SK-N-SH treated with all-trans-retinoic acid at 6 μM for 48 hours (cell line): ENCODE results near the gene SNX10.

Experiments
- ATAC-seq: fragments of 200-7000 bp; cut with Tn5 transposase; 3 replicates; pipeline ENCODE4 v1.9.1; 2020; ENCODE audit warnings: mild to moderate bottlenecking, moderate library complexity
- ARNTL ChIP-seq: fragments of 450-650 bp; formaldehyde crosslinking; IDR thresholded peaks from 2 replicates; pipeline ENCODE4 v1.5.0; 2020; ENCODE audit warnings: low read depth, mild to moderate bottlenecking, moderate library complexity, borderline replicate concordance
- BACH2 ChIP-seq: fragments of 250-450 bp; sonication (Bioruptor Pico); IDR thresholded peaks from 2 replicates; pipeline ENCODE4 v1.9.0; 2021; ENCODE audit warnings: mild to moderate bottlenecking, borderline replicate concordance
- CSDC2 ChIP-seq: fragments of 250-450 bp; sonication (Bioruptor Pico); IDR thresholded peaks from 2 replicates; pipeline ENCODE4 v1.5.0; 2020; ENCODE audit warnings: mild to moderate bottlenecking, moderate library complexity
- ESRRG ChIP-seq: fragments of 250-450 bp; sonication (Bioruptor Pico); IDR thresholded peaks from 2 replicates; pipeline ENCODE4 v1.6.1; 2021; ENCODE audit warnings: mild to moderate bottlenecking
- GLIS3 ChIP-seq: fragments of 250-450 bp; sonication (Bioruptor Pico); IDR thresholded peaks from 2 replicates; pipeline ENCODE4 v1.5.0; 2020; ENCODE audit warnings: mild to moderate bottlenecking, moderate library complexity
- ISL1 ChIP-seq: fragments of 250-450 bp; sonication (Bioruptor Pico); IDR thresholded peaks from 2 replicates; pipeline ENCODE4 v2.1.2; 2022; ENCODE audit warnings: mild to moderate bottlenecking, moderate library complexity
- OSR1 ChIP-seq: fragments of 250-450 bp; sonication (Bioruptor Pico); IDR thresholded peaks from 2 replicates; pipeline ENCODE4 v1.8.0; 2022; ENCODE audit warnings: moderate library complexity, mild to moderate bottlenecking, inconsistent platforms
- PPARA ChIP-seq: fragments of 250-450 bp; sonication (Bioruptor Pico); IDR thresholded peaks from 2 replicates; pipeline ENCODE4 v1.5.0; 2020; ENCODE audit warnings: mild to moderate bottlenecking, borderline replicate concordance
- RARB ChIP-seq: fragments of 250-450 bp; sonication (Bioruptor Pico); IDR thresholded peaks from 2 replicates; pipeline ENCODE4 v1.8.0; 2021; ENCODE audit warnings: mild to moderate bottlenecking, moderate library complexity
- TCF4 ChIP-seq: fragments of 250-450 bp; sonication (Bioruptor Pico); IDR thresholded peaks from 2 replicates; pipeline ENCODE4 v1.8.0; 2021; ENCODE audit warnings: mild to moderate bottlenecking, moderate library complexity, borderline replicate concordance
- TOX ChIP-seq: fragments of 250-450 bp; sonication (Bioruptor Pico); IDR thresholded peaks from 2 replicates; pipeline ENCODE4 v1.8.0; 2021; ENCODE audit warnings: mild to moderate bottlenecking, moderate library complexity, borderline replicate concordance
- ZC3H10 ChIP-seq: fragments of 250-450 bp; sonication (Bioruptor Pico); IDR thresholded peaks from 2 replicates; pipeline ENCODE4 v1.5.1; 2021; ENCODE audit warnings: mild to moderate bottlenecking, moderate library complexity
- ZFP3 ChIP-seq: fragments of 250-450 bp; sonication (Bioruptor Pico); IDR thresholded peaks from 2 replicates; pipeline ENCODE4 v1.5.0; 2020; ENCODE audit warnings: mild to moderate bottlenecking, moderate library complexity
- ZFP30 ChIP-seq: fragments of 450-650 bp; formaldehyde crosslinking; IDR thresholded peaks from 2 replicates; pipeline ENCODE4 v1.5.0; 2022; ENCODE audit warnings: mild to moderate bottlenecking, moderate library complexity
- ZNF565 ChIP-seq: fragments of 450-650 bp; formaldehyde crosslinking; conservative IDR thresholded peaks from 2 replicates; pipeline ENCODE4 v1.5.0; 2020; ENCODE audit warnings: low read depth, mild to moderate bottlenecking, moderate library complexity
- ZNF70 ChIP-seq: fragments of 450-650 bp; formaldehyde crosslinking; IDR thresholded peaks from 2 replicates; pipeline ENCODE4 v1.5.0; 2020; ENCODE audit warnings: mild to moderate bottlenecking, moderate library complexity
- ZNF8 ChIP-seq: fragments of 450-650 bp; formaldehyde crosslinking; IDR thresholded peaks from 2 replicates; pipeline ENCODE4 v1.5.0; 2020; ENCODE audit warnings: mild to moderate bottlenecking, moderate library complexity
- TF ChIP-seq, protein P1 (sequence below): fragments of 250-450 bp; sonication (Bioruptor Pico); IDR thresholded peaks from 2 replicates; pipeline ENCODE4 v1.5.0; 2020; ENCODE audit warnings: mild to moderate bottlenecking, moderate library complexity
- TF ChIP-seq, protein P2 (sequence below): fragments of 250-450 bp; sonication (Bioruptor Pico); IDR thresholded peaks from 2 replicates; pipeline ENCODE4 v1.5.1; 2020; ENCODE audit warnings: low read depth, mild to moderate bottlenecking, moderate library complexity
- TF ChIP-seq, protein P3 (sequence below): fragments of 250-450 bp; sonication (Bioruptor Pico); IDR thresholded peaks from 2 replicates; pipeline ENCODE4 v1.8.0; 2021; ENCODE audit warnings: low read depth, mild to moderate bottlenecking, moderate library complexity, borderline replicate concordance
- TF ChIP-seq, protein P4 (sequence below): fragments of 250-450 bp; sonication (Bioruptor Pico); IDR thresholded peaks from 2 replicates; pipeline ENCODE4 v1.5.1; 2021; ENCODE audit warnings: mild to moderate bottlenecking, moderate library complexity
- TF ChIP-seq, protein P5 (sequence below): fragments of 250-450 bp; sonication (Bioruptor Pico); IDR thresholded peaks from 2 replicates; pipeline ENCODE4 v1.8.0; 2020; ENCODE audit warnings: mild to moderate bottlenecking, moderate library complexity, borderline replicate concordance

Gene SNX10

DNA sequence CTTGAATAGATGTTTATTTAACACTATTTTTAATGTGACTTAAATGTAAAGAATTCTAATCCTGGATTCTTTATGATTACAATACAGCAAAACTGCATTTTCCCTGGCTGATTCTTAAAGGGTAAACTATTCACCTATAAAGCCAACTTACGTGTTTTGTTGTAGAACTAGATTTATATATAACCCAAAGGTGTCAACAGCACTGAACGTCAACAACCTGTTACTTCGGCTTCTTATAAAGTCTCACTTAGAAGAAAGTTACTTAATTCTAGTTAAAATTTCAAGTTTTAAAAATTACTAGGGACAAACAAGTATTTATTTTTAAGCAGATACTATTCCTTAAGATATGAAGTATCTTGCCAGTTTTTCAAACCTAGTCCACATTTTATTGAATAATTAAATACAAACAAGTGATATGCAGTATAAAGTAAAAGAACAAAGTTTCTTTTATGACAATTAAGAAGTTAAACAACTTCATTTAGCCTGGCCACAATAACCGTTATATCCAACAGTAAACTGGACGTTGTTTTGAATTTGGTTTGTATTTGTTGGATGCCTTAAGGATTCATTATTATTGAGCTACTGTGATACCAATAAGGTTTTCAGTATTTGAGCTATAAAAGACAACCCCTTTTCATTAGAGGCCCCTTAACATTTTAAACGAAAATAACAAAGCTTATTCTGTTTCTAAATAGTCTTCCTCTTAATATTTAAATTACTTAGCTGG is 83.1 kb downstream of the SNX10 start:
- no peak for ATAC-seq

DNA sequence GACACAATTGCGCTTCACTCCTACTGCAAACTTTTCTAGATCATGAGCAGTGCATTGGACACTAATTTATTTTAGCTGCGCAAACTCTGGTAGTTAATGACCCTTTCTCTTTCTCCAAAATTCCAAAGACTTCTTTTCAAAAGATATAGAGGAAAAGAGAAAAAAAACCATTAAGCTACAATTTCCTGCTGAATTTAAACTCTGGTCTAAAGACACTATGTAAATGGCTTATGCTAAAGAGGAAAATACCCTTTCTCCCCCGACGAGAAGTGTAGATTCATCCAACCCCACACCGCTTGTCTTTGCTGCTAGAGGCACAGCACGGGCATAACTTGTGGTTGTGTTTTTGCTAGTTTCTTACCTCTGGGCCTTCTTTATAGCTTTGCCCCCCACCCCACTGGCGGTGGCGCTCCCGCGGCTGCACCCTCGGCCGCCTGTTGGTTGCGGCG is 84.1 kb downstream of the SNX10 start:
- ATAC-seq: no peak
- no peak for TF ChIP-seq ARNTL (CRISPR knock-in tag)
- TF ChIP-seq, protein P1, sequence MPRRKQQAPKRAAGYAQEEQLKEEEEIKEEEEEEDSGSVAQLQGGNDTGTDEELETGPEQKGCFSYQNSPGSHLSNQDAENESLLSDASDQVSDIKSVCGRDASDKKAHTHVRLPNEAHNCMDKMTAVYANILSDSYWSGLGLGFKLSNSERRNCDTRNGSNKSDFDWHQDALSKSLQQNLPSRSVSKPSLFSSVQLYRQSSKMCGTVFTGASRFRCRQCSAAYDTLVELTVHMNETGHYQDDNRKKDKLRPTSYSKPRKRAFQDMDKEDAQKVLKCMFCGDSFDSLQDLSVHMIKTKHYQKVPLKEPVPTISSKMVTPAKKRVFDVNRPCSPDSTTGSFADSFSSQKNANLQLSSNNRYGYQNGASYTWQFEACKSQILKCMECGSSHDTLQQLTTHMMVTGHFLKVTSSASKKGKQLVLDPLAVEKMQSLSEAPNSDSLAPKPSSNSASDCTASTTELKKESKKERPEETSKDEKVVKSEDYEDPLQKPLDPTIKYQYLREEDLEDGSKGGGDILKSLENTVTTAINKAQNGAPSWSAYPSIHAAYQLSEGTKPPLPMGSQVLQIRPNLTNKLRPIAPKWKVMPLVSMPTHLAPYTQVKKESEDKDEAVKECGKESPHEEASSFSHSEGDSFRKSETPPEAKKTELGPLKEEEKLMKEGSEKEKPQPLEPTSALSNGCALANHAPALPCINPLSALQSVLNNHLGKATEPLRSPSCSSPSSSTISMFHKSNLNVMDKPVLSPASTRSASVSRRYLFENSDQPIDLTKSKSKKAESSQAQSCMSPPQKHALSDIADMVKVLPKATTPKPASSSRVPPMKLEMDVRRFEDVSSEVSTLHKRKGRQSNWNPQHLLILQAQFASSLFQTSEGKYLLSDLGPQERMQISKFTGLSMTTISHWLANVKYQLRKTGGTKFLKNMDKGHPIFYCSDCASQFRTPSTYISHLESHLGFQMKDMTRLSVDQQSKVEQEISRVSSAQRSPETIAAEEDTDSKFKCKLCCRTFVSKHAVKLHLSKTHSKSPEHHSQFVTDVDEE (CRISPR knock-in tag): no peak
- TF ChIP-seq ZFP3: no peak
- no peak for TF ChIP-seq RARB
- TF ChIP-seq ZC3H10 (CRISPR knock-in tag): no peak
- no peak for TF ChIP-seq GLIS3
- no peak for TF ChIP-seq ZNF565 (CRISPR knock-in tag)
- TF ChIP-seq ZNF8: no peak
- TF ChIP-seq, protein P2, sequence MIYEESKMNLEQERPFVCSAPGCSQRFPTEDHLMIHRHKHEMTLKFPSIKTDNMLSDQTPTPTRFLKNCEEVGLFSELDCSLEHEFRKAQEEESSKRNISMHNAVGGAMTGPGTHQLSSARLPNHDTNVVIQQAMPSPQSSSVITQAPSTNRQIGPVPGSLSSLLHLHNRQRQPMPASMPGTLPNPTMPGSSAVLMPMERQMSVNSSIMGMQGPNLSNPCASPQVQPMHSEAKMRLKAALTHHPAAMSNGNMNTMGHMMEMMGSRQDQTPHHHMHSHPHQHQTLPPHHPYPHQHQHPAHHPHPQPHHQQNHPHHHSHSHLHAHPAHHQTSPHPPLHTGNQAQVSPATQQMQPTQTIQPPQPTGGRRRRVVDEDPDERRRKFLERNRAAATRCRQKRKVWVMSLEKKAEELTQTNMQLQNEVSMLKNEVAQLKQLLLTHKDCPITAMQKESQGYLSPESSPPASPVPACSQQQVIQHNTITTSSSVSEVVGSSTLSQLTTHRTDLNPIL (CRISPR knock-in tag): no peak
- TF ChIP-seq, protein P3, sequence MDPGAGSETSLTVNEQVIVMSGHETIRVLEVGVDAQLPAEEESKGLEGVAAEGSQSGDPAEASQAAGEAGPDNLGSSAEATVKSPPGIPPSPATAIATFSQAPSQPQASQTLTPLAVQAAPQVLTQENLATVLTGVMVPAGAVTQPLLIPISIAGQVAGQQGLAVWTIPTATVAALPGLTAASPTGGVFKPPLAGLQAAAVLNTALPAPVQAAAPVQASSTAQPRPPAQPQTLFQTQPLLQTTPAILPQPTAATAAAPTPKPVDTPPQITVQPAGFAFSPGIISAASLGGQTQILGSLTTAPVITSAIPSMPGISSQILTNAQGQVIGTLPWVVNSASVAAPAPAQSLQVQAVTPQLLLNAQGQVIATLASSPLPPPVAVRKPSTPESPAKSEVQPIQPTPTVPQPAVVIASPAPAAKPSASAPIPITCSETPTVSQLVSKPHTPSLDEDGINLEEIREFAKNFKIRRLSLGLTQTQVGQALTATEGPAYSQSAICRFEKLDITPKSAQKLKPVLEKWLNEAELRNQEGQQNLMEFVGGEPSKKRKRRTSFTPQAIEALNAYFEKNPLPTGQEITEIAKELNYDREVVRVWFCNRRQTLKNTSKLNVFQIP (CRISPR knock-in tag): no peak
- TF ChIP-seq, protein P4, sequence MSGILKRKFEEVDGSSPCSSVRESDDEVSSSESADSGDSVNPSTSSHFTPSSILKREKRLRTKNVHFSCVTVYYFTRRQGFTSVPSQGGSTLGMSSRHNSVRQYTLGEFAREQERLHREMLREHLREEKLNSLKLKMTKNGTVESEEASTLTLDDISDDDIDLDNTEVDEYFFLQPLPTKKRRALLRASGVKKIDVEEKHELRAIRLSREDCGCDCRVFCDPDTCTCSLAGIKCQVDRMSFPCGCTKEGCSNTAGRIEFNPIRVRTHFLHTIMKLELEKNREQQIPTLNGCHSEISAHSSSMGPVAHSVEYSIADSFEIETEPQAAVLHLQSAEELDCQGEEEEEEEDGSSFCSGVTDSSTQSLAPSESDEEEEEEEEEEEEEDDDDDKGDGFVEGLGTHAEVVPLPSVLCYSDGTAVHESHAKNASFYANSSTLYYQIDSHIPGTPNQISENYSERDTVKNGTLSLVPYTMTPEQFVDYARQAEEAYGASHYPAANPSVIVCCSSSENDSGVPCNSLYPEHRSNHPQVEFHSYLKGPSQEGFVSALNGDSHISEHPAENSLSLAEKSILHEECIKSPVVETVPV (CRISPR knock-in tag): no peak
- TF ChIP-seq ZNF70 (CRISPR knock-in tag): no peak
- TF ChIP-seq ISL1: no peak
- TF ChIP-seq PPARA (CRISPR knock-in tag): no peak
- TF ChIP-seq OSR1: no peak
- TF ChIP-seq TCF4: no peak
- no peak for TF ChIP-seq ZFP30 (CRISPR knock-in tag)

More for the DNA sequence above, 83.1 kb downstream of the SNX10 start:
- TF ChIP-seq ISL1: no peak
- TF ChIP-seq ZNF565 (CRISPR knock-in tag): no peak
- no peak for TF ChIP-seq PPARA (CRISPR knock-in tag)
- no peak for TF ChIP-seq TOX (CRISPR knock-in tag)
- no peak for TF ChIP-seq RARB
- no peak for TF ChIP-seq TCF4
- TF ChIP-seq OSR1: no peak
- no peak for TF ChIP-seq ZFP3
- TF ChIP-seq CSDC2: no peak
- no peak for TF ChIP-seq ZNF8
- TF ChIP-seq, protein P1 (CRISPR knock-in tag): no peak
- TF ChIP-seq, protein P4 (CRISPR knock-in tag): no peak
- no peak for TF ChIP-seq GLIS3
- no peak for TF ChIP-seq ESRRG (CRISPR knock-in tag)
- TF ChIP-seq ZFP30 (CRISPR knock-in tag): no peak
- no peak for TF ChIP-seq ZC3H10 (CRISPR knock-in tag)
- TF ChIP-seq, protein P5, sequence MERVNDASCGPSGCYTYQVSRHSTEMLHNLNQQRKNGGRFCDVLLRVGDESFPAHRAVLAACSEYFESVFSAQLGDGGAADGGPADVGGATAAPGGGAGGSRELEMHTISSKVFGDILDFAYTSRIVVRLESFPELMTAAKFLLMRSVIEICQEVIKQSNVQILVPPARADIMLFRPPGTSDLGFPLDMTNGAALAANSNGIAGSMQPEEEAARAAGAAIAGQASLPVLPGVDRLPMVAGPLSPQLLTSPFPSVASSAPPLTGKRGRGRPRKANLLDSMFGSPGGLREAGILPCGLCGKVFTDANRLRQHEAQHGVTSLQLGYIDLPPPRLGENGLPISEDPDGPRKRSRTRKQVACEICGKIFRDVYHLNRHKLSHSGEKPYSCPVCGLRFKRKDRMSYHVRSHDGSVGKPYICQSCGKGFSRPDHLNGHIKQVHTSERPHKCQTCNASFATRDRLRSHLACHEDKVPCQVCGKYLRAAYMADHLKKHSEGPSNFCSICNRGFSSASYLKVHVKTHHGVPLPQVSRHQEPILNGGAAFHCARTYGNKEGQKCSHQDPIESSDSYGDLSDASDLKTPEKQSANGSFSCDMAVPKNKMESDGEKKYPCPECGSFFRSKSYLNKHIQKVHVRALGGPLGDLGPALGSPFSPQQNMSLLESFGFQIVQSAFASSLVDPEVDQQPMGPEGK (CRISPR knock-in tag): no peak
- no peak for TF ChIP-seq BACH2 (CRISPR knock-in tag)
